ENCODE measurements around the gene SPC25.
"Not testable (repeated sequence)": the region's sequence is repeated elsewhere in the genome, so short reads cannot be mapped to it uniquely, and the experiment has no call there.

The SPC25 gene

GRCh38 chr2:168895771-168896170 lies 5.5 kb upstream of the SPC25 start:
- no peaks in the 10 kb centered on the region for H3K27me3 ChIP-seq (ENCODE audit: control insufficient read depth, insufficient read depth, low read length)
- no peak overlapping the region for H3K4me3 ChIP-seq (ENCODE audit: low read length)
- no peaks in the 10 kb centered on the region for H3K36me3 ChIP-seq (ENCODE audit: control insufficient read depth, insufficient read depth, low read length)
- no peaks in the 10 kb centered on the region for H3K4me1 ChIP-seq (ENCODE audit: control insufficient read depth, insufficient read depth, low read length)
- no peak overlapping the region for H3K9ac ChIP-seq (ENCODE audit: low read length)
- H3K27ac ChIP-seq (ENCODE audit: low read depth, low read length): no peak overlapping the region

GRCh38 chr2:168894720-168895119 lies 4.5 kb upstream of the SPC25 start:
- Histone ChIP-seq H3K4me3 (ENCODE audit: low read length) (no peak overlapping the region), H3K27ac (ENCODE audit: low read depth, low read length) (no peak overlapping the region), H3K27me3 (ENCODE audit: control insufficient read depth, insufficient read depth, low read length) (no peaks in the 10 kb centered on the region), H3K4me1 (ENCODE audit: control insufficient read depth, insufficient read depth, low read length) (no peaks in the 10 kb centered on the region), H3K9ac (ENCODE audit: low read length) (no peak overlapping the region), H3K36me3 (ENCODE audit: control insufficient read depth, insufficient read depth, low read length) (no peaks in the 10 kb centered on the region)

- no peaks in the 10 kb centered on the region for H3K4me1 ChIP-seq (ENCODE audit: control insufficient read depth, insufficient read depth, low read length)
- H3K27ac ChIP-seq (ENCODE audit: low read depth, low read length): no peak overlapping the region
- no peak overlapping the region for H3K9ac ChIP-seq (ENCODE audit: low read length)
- H3K36me3 ChIP-seq (ENCODE audit: control insufficient read depth, insufficient read depth, low read length): no peaks in the 10 kb centered on the region
- H3K4me3 ChIP-seq (ENCODE audit: low read length): no peak overlapping the region
- H3K27me3 ChIP-seq (ENCODE audit: control insufficient read depth, insufficient read depth, low read length): no peaks in the 10 kb centered on the region
Observed at GRCh38 chr2:168894101-168894500, 3.9 kb upstream of the SPC25 start.

GRCh38 chr2:168892327-168892726 lies 2.1 kb upstream of the SPC25 start:
- Histone ChIP-seq H3K4me3 (ENCODE audit: low read length) (no peak overlapping the region), H3K27me3 (ENCODE audit: control insufficient read depth, insufficient read depth, low read length) (no peaks in the 10 kb centered on the region), H3K9ac (ENCODE audit: low read length) (no peak overlapping the region), H3K27ac (ENCODE audit: low read depth, low read length) (no peak overlapping the region), H3K36me3 (ENCODE audit: control insufficient read depth, insufficient read depth, low read length) (no peaks in the 10 kb centered on the region), H3K4me1 (ENCODE audit: control insufficient read depth, insufficient read depth, low read length) (no peaks in the 10 kb centered on the region)

GRCh38 chr2:168889635-168890005 lies 610 bp downstream of the SPC25 start:
- H3K27me3 ChIP-seq (ENCODE audit: control insufficient read depth, insufficient read depth, low read length): no peaks in the 10 kb centered on the region
- no peak overlapping the region for H3K9ac ChIP-seq (ENCODE audit: low read length)
- H3K4me3 ChIP-seq (ENCODE audit: low read length): peak overlapping the region; percentile 77
- H3K27ac ChIP-seq (ENCODE audit: low read depth, low read length): no peak overlapping the region
- no peaks in the 10 kb centered on the region for H3K4me1 ChIP-seq (ENCODE audit: control insufficient read depth, insufficient read depth, low read length)
- no peaks in the 10 kb centered on the region for H3K36me3 ChIP-seq (ENCODE audit: control insufficient read depth, insufficient read depth, low read length)

- Histone ChIP-seq H3K4me1 (ENCODE audit: control insufficient read depth, insufficient read depth, low read length) (no peaks in the 10 kb centered on the region), H3K27me3 (ENCODE audit: control insufficient read depth, insufficient read depth, low read length) (no peaks in the 10 kb centered on the region), H3K36me3 (ENCODE audit: control insufficient read depth, insufficient read depth, low read length) (no peaks in the 10 kb centered on the region), H3K27ac (ENCODE audit: low read depth, low read length) (no peak overlapping the region), H3K9ac (ENCODE audit: low read length) (no peak overlapping the region), H3K4me3 (ENCODE audit: low read length) (no peak overlapping the region)
Observed at GRCh38 chr2:168884975-168885374, 5.3 kb downstream of the SPC25 start.

GRCh38 chr2:168882163-168882562 lies 8.1 kb downstream of the SPC25 start:
- H3K9ac ChIP-seq (ENCODE audit: low read length); H3K27ac ChIP-seq (ENCODE audit: low read depth, low read length); H3K4me1 ChIP-seq (ENCODE audit: control insufficient read depth, insufficient read depth, low read length); H3K4me3 ChIP-seq (ENCODE audit: low read length); H3K27me3 ChIP-seq (ENCODE audit: control insufficient read depth, insufficient read depth, low read length); H3K36me3 ChIP-seq (ENCODE audit: control insufficient read depth, insufficient read depth, low read length): not testable (repeated sequence)

GRCh38 chr2:168874368-168875054 lies 15.7 kb downstream of the SPC25 start:
- H3K27ac ChIP-seq (ENCODE audit: low read depth, low read length): no peak overlapping the region
- no peaks in the 10 kb centered on the region for H3K27me3 ChIP-seq (ENCODE audit: control insufficient read depth, insufficient read depth, low read length)
- no peaks in the 10 kb centered on the region for H3K4me1 ChIP-seq (ENCODE audit: control insufficient read depth, insufficient read depth, low read length)
- H3K9ac ChIP-seq (ENCODE audit: low read length): no peak overlapping the region
- no peaks in the 10 kb centered on the region for H3K36me3 ChIP-seq (ENCODE audit: control insufficient read depth, insufficient read depth, low read length)
- H3K4me3 ChIP-seq (ENCODE audit: low read length): no peak overlapping the region

GRCh38 chr2:168870824-168871223 lies 19.4 kb downstream of the SPC25 start:
- not testable (repeated sequence) for H3K9ac ChIP-seq (ENCODE audit: low read length); H3K4me1 ChIP-seq (ENCODE audit: control insufficient read depth, insufficient read depth, low read length); H3K4me3 ChIP-seq (ENCODE audit: low read length); H3K27me3 ChIP-seq (ENCODE audit: control insufficient read depth, insufficient read depth, low read length); H3K27ac ChIP-seq (ENCODE audit: low read depth, low read length); H3K36me3 ChIP-seq (ENCODE audit: control insufficient read depth, insufficient read depth, low read length)

GRCh38 chr2:168870369-168870768 lies 19.9 kb downstream of the SPC25 start:
- not testable (repeated sequence) for H3K4me1 ChIP-seq (ENCODE audit: control insufficient read depth, insufficient read depth, low read length)

GRCh38 chr2:168867164-168867563 lies 23.1 kb downstream of the SPC25 start:
- H3K4me3 ChIP-seq (ENCODE audit: low read length); H3K4me1 ChIP-seq (ENCODE audit: control insufficient read depth, insufficient read depth, low read length); H3K9ac ChIP-seq (ENCODE audit: low read length); H3K27ac ChIP-seq (ENCODE audit: low read depth, low read length); H3K36me3 ChIP-seq (ENCODE audit: control insufficient read depth, insufficient read depth, low read length); H3K27me3 ChIP-seq (ENCODE audit: control insufficient read depth, insufficient read depth, low read length): not testable (repeated sequence)

More at GRCh38 chr2:168870369-168870768, 19.9 kb downstream of the SPC25 start:
- not testable (repeated sequence) for H3K27me3 ChIP-seq (ENCODE audit: control insufficient read depth, insufficient read depth, low read length); H3K9ac ChIP-seq (ENCODE audit: low read length); H3K36me3 ChIP-seq (ENCODE audit: control insufficient read depth, insufficient read depth, low read length); H3K4me3 ChIP-seq (ENCODE audit: low read length); H3K27ac ChIP-seq (ENCODE audit: low read depth, low read length)

- H3K4me1 ChIP-seq (ENCODE audit: control insufficient read depth, insufficient read depth, low read length): no peaks in the 10 kb centered on the region
- no peaks in the 10 kb centered on the region for H3K27me3 ChIP-seq (ENCODE audit: control insufficient read depth, insufficient read depth, low read length)
- no peak overlapping the region for H3K9ac ChIP-seq (ENCODE audit: low read length)
- H3K4me3 ChIP-seq (ENCODE audit: low read length): no peak overlapping the region
- H3K27ac ChIP-seq (ENCODE audit: low read depth, low read length): no peak overlapping the region
- H3K36me3 ChIP-seq (ENCODE audit: control insufficient read depth, insufficient read depth, low read length): peaks cover 3% of the 10 kb centered on the region
Observed at GRCh38 chr2:168858146-168858545, 32.1 kb downstream of the SPC25 start.

GRCh38 chr2:168855601-168856000 lies 34.6 kb downstream of the SPC25 start:
- Histone ChIP-seq H3K36me3 (ENCODE audit: control insufficient read depth, insufficient read depth, low read length) (peaks cover 3% of the 10 kb centered on the region), H3K4me3 (ENCODE audit: low read length) (no peak overlapping the region), H3K27ac (ENCODE audit: low read depth, low read length) (no peak overlapping the region), H3K9ac (ENCODE audit: low read length) (no peak overlapping the region), H3K27me3 (ENCODE audit: control insufficient read depth, insufficient read depth, low read length) (no peaks in the 10 kb centered on the region), H3K4me1 (ENCODE audit: control insufficient read depth, insufficient read depth, low read length) (no peaks in the 10 kb centered on the region)

Data from rectal smooth muscle tissue (tissue), 1 donor.